ENCODE measurements around the gene POLR2M. TPM values are rescaled to one million over a fixed set of nuclear protein-coding genes. Genes with fewer than 3 reads are reported as not detected.

Gene POLR2M
- total and polyA plus RNA-seq, 2 donors (not counting 1 experiment from before 2014, with no cell fraction given): 17.0 to 67.4 TPM

GRCh38 chr15:57726411-57726810, 19.9 kb downstream of the POLR2M start:
- Histone ChIP-seq H3K9me3 (ENCODE audit: control extremely low read depth in 1 of 3, control insufficient read depth in 2 of 3, insufficient read depth in 1 of 3, low read length in 2 of 3) (peaks cover 0 to 4% (median 0%) of the 10 kb centered on the region in 3 donors), H3K4me1 (ENCODE audit: control insufficient read depth in 2 of 2, insufficient read depth in 2 of 2, low read length in 2 of 2) (no peaks in the 10 kb centered on the region), H3K27me3 (replicated peaks in 1 of 4; ENCODE audit: control extremely low read depth in 1 of 4, control insufficient read depth in 3 of 4, insufficient read depth in 4 of 4, low read length in 3 of 4) (no peaks in the 10 kb centered on the region), H3K79me2 (ENCODE audit: control insufficient read depth, insufficient read depth, low read length) (no peaks in the 10 kb centered on the region), H3K4me3 (ENCODE audit: control extremely low read depth in 1 of 5, extremely low read depth in 1 of 5, insufficient read depth in 1 of 5, low read depth in 2 of 5, low read length in 4 of 5) (no peak overlapping the region), H4K20me1 (ENCODE audit: control insufficient read depth, insufficient read depth, low read length, poor library complexity, severe bottlenecking) (no peaks in the 10 kb centered on the region), H2AFZ (ENCODE audit: insufficient read depth, low read depth, low read length, poor library complexity, severe bottlenecking) (no peak overlapping the region), H3K4me2 (replicated peaks; ENCODE audit: low read depth, low read length, poor library complexity, severe bottlenecking) (no peak overlapping the region), H3K27ac (ENCODE audit: low read length in 2 of 2) (no peak overlapping the region), H3K9ac (ENCODE audit: low read length) (no peak overlapping the region), H3K36me3 (replicated peaks in 1 of 2; ENCODE audit: control extremely low read depth in 1 of 2, control insufficient read depth in 1 of 2, extremely low read depth in 1 of 2, insufficient read depth in 2 of 2, low read length in 1 of 2) (no peaks in the 10 kb centered on the region)
- Mint-ChIP-seq H3K27me3 (no peaks in the 10 kb centered on the region), H3K9me3 (ENCODE audit: insufficient read depth) (no peaks in the 10 kb centered on the region), H3K27ac (no peak overlapping the region), H3K4me1 (no peaks in the 10 kb centered on the region), H3K4me3 (no peak overlapping the region)
- no peak for DNase-seq
- 100% methylated on average over 2 of the region's 3 CpGs for WGBS (ENCODE audit: insufficient coverage)
- ATAC-seq (ENCODE audit: low read depth): no peak
- ChIA-PET POLR2A (no interaction called here), CTCF (no interaction called here)
- TF ChIP-seq CTCF (IDR thresholded peaks at IDR 0.05) (no peak), EZH2 (IDR thresholded peaks at IDR 0.05; ENCODE audit: borderline replicate concordance, insufficient read depth, low read depth, low read length, poor library complexity, severe bottlenecking) (no peak)
- intact Hi-C loops (cut with micrococcal nuclease): no loop called here

- H3K4me1 Mint-ChIP-seq: no peaks in the 10 kb centered on the region
- Histone ChIP-seq H4K20me1 (ENCODE audit: control insufficient read depth, insufficient read depth, low read length, poor library complexity, severe bottlenecking) (no peaks in the 10 kb centered on the region), H2AFZ (ENCODE audit: insufficient read depth, low read depth, low read length, poor library complexity, severe bottlenecking) (no peak overlapping the region), H3K36me3 (replicated peaks in 1 of 2; ENCODE audit: control extremely low read depth in 1 of 2, control insufficient read depth in 1 of 2, extremely low read depth in 1 of 2, insufficient read depth in 2 of 2, low read length in 1 of 2) (no peaks in the 10 kb centered on the region), H3K9me3 (ENCODE audit: control extremely low read depth in 1 of 3, control insufficient read depth in 2 of 3, insufficient read depth in 1 of 3, low read length in 2 of 3) (peaks cover 0 to 4% (median 0%) of the 10 kb centered on the region in 3 donors), H3K27me3 (replicated peaks in 1 of 4; ENCODE audit: control extremely low read depth in 1 of 4, control insufficient read depth in 3 of 4, insufficient read depth in 4 of 4, low read length in 3 of 4) (no peaks in the 10 kb centered on the region), H3K27ac (ENCODE audit: low read length in 2 of 2) (no peak overlapping the region), H3K79me2 (ENCODE audit: control insufficient read depth, insufficient read depth, low read length) (no peaks in the 10 kb centered on the region), H3K4me2 (replicated peaks; ENCODE audit: low read depth, low read length, poor library complexity, severe bottlenecking) (no peak overlapping the region), H3K4me3 (ENCODE audit: control extremely low read depth in 1 of 5, extremely low read depth in 1 of 5, insufficient read depth in 1 of 5, low read depth in 2 of 5, low read length in 4 of 5) (no peak overlapping the region), H3K4me1 (ENCODE audit: control insufficient read depth in 2 of 2, insufficient read depth in 2 of 2, low read length in 2 of 2) (no peaks in the 10 kb centered on the region), H3K9ac (ENCODE audit: low read length) (no peak overlapping the region)
- WGBS (ENCODE audit: insufficient coverage): 98% methylated on average over 4 of the region's 6 CpGs
- no peaks in the 10 kb centered on the region for H3K27me3 Mint-ChIP-seq
- H3K9me3 Mint-ChIP-seq (ENCODE audit: insufficient read depth): no peaks in the 10 kb centered on the region
- TF ChIP-seq EZH2 (IDR thresholded peaks at IDR 0.05; ENCODE audit: borderline replicate concordance, insufficient read depth, low read depth, low read length, poor library complexity, severe bottlenecking): no peak
- TF ChIP-seq CTCF (IDR thresholded peaks at IDR 0.05): no peak
- intact Hi-C loops (cut with micrococcal nuclease): no loop called here
- POLR2A ChIA-PET: no interaction called here
- DNase-seq (no peak), ATAC-seq (ENCODE audit: low read depth) (no peak)
- no peak overlapping the region for H3K4me3 Mint-ChIP-seq
- CTCF ChIA-PET: no interaction called here
- no peak overlapping the region for H3K27ac Mint-ChIP-seq
Observed at GRCh38 chr15:57727031-57727430, 20.5 kb downstream of the POLR2M start.

Measured in B cell (primary cell).